Measurements from ENCODE around the gene MRPL23. TPM values are rescaled to one million over a fixed set of nuclear protein-coding genes. Genes with fewer than 3 reads are reported as not detected.

The MRPL23 gene
- total RNA-seq = 48.3 and 94.5 TPM in 2 replicates

GRCh38 chr11:1946812-1947484 lies at the start of gene MRPL23:
TSS of gene MRPL23 (plus strand) at chr11:1947332. CDS start at chr11:1947363, 31 bp downstream.
- DNase-seq (ENCODE audit: low read depth in 2 of 2) = no peak

- DNase-seq (ENCODE audit: low read depth in 2 of 2) = no peak
These were observed 48.0 kb upstream of the MRPL23 start for GRCh38 chr11:1899090-1899489.

GRCh38 chr11:1899686-1900085 lies 47.4 kb upstream of the MRPL23 start:
- peak in 1 of 2 donors; percentile 57 for DNase-seq (ENCODE audit: low read depth in 2 of 2)

- peak; percentile 45 to 90 for DNase-seq (ENCODE audit: low read depth in 2 of 2)
These were observed 41.0 kb upstream of the MRPL23 start for GRCh38 chr11:1906181-1906580.

GRCh38 chr11:1906611-1907423 lies 40.3 kb upstream of the MRPL23 start:
- DNase-seq (ENCODE audit: low read depth in 2 of 2) = peak in 1 of 2 donors; percentile 51

GRCh38 chr11:1908618-1909017 lies 38.5 kb upstream of the MRPL23 start:
- peak in 1 of 2 donors; percentile 84 for DNase-seq (ENCODE audit: low read depth in 2 of 2)

GRCh38 chr11:1909524-1909923 lies 37.6 kb upstream of the MRPL23 start:
- no peak for DNase-seq (ENCODE audit: low read depth in 2 of 2)

- no peak for DNase-seq (ENCODE audit: low read depth in 2 of 2)
These were observed 34.7 kb upstream of the MRPL23 start for GRCh38 chr11:1912289-1912878.

- DNase-seq (ENCODE audit: low read depth in 2 of 2) = no peak
These were observed 33.7 kb upstream of the MRPL23 start for GRCh38 chr11:1913271-1914060.

GRCh38 chr11:1915795-1916131 lies 31.4 kb upstream of the MRPL23 start:
- no peak for DNase-seq (ENCODE audit: low read depth in 2 of 2)

- no peak for DNase-seq (ENCODE audit: low read depth in 2 of 2)
These were observed 30.8 kb upstream of the MRPL23 start for GRCh38 chr11:1916132-1916985.

- no peak for DNase-seq (ENCODE audit: low read depth in 2 of 2)
These were observed 30.1 kb upstream of the MRPL23 start for GRCh38 chr11:1916986-1917522.

- no peak for DNase-seq (ENCODE audit: low read depth in 2 of 2)
These were observed 29.4 kb upstream of the MRPL23 start for GRCh38 chr11:1917523-1918435.

GRCh38 chr11:1918436-1919315 lies 28.5 kb upstream of the MRPL23 start:
- no peak for DNase-seq (ENCODE audit: low read depth in 2 of 2)

- no peak for DNase-seq (ENCODE audit: low read depth in 2 of 2)
These were observed 27.6 kb upstream of the MRPL23 start, which contains the start of gene TNNT3 for GRCh38 chr11:1919391-1920127. TSS of gene TNNT3 (plus strand) at chr11:1919703. CDS start at chr11:1922875, 3,172 bp downstream.

- DNase-seq (ENCODE audit: low read depth in 2 of 2) = no peak
These were observed 26.8 kb upstream of the MRPL23 start for GRCh38 chr11:1920128-1920908.
